Islet of Langerhans (tissue), 1 donor: ENCODE data around the gene TNFRSF6B.

Experiments used
- FAIRE-seq: peaks from one replicate; lab custom pipeline; 2011; peaks lifted over from hg19 to GRCh38; lab: Jason Lieb, UNC

The TNFRSF6B gene

GRCh38 chr20:63739130-63740069 lies 42.9 kb downstream of the TNFRSF6B start, which contains the start of gene SLC2A4RG:
Gene SLC2A4RG, plus strand, starts transcription at chr20:63739776. Its CDS starts 137 bp downstream, at chr20:63739913.
- FAIRE-seq = no peak

DNA sequence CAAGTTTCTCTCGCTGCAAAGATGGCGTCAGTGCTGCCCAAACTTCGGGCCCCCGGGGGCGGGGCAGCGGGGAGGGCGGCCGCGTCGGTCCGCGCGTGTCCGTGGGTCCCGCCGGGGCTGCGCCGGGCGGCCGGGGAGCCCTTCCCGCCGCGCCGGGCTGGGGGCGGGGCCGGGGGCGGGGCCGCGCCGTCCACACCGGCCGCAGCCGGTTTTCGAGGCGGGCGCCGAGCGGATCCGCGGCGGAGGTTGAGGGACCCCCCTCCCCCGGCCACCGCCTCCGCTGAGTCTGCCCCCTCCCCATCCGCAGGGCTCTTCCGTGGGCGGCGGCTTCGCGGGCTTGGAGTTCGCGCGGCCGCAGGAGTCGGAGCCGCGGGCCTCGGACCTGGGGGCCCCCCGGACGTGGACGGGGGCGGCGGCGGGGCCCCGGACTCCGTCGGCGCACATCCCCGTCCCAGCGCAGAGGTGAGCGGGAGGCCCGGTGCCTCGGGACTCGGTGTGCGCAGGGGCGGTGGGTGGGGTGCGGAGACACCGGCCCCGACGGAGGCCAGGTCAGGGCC lies 43.7 kb downstream of the TNFRSF6B start:
- FAIRE-seq = no peak

DNA sequence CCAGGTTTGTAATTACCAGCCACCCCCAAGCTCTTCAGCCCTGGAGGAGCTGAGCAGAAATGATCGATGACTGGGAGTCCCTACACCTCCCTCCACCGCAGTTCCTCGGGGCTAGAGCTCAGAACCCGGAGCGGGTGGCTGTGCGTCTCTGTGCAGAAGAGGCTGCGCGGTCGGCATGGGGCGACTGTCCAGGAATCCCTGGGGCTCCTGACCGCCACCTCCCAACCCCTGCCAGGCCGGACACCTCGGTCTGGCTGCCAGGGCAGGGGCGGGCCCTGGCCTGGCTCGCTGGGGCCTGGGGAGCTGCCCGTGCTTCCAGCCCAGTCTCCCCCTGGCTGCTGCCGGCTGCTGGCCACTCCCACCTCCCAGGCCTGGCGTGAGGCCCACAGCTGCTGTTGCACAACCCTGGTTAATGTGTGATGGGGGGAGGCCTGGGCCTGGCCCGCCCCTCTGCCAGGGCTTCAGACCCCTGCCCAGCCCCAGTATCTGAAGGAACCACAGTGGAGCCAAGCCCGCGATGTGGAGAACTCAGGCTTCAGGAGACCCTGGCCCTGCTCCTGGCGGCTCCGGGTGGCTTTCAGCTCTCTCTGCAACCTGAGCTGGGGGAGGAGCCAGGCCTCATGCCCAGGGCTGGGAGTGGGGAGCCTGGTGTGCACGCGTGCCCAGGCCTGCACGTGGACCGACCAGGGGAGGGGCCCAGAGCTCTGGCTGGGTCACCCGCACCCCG lies 44.3 kb downstream of the TNFRSF6B start:
- FAIRE-seq = no peak

DNA sequence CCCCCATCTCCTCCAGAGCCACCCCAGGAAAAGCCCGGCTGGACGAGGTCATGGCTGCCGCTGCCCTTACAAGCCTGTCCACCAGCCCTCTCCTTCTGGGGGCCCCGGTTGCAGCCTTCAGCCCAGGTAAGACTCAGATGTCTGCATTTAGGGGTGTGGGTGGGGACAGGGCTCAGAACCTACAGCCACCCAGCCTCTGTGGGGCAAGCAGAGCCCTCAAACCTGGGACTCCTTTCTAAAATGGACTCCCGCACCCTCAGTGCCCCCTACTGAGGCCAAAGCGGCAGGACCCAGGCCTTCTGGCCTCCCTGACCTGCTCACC lies 44.9 kb downstream of the TNFRSF6B start:
- no peak for FAIRE-seq

DNA sequence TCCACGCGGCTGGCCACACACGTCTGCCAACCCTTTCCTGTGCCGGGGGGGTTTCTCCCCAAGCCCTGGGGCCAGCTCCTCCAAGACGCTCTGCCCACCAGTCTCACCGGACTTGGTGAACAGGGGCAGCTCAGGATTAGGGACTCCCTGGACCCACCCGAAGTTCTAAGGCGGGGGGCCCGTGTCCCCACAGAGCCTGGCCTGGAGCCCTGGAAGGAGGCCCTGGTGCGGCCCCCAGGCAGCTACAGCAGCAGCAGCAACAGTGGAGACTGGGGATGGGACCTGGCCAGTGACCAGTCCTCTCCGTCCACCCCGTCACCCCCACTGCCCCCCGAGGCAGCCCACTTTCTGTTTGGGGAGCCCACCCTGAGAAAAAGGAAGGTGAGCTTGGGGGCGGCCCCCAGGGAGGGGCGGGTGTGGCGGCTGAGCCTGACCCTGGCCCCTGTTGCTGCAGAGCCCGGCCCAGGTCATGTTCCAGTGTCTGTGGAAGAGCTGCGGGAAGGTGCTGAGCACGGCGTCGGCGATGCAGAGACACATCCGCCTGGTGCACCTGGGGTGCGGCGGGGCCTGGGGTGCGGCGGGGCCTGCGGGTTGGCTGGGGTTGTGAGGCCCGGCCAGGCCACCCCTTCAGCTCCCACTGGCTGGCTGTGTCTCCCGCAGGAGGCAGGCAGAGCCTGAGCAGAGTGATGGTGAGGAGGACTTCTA lies 45.4 kb downstream of the TNFRSF6B start:
- no peak for FAIRE-seq

DNA sequence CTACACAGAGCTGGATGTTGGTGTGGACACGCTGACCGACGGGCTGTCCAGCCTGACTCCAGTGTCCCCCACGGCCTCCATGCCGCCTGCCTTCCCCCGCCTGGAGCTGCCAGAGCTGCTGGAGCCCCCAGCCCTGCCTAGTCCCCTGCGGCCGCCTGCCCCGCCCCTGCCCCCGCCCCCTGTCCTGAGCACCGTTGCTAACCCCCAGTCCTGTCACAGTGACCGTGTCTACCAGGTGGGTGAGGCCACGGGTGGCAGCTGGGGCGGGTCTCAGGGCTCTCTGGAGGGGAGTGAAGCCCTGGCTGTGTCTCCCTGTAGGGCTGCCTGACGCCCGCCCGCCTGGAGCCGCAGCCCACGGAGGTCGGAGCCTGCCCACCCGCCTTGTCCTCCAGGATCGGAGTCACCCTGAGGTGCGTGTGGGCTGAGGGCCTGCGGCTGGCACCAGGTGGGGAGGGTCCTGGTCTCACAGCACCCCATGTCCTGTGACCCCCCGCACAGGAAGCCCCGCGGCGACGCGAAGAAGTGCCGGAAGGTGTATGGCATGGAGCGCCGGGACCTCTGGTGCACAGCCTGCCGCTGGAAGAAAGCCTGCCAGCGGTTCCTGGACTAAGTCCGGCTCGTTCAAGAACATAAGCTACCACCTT lies 46.1 kb downstream of the TNFRSF6B start:
- FAIRE-seq = no peak

GRCh38 chr20:63743210-63743970 lies 46.9 kb downstream of the TNFRSF6B start:
- no peak for FAIRE-seq

GRCh38 chr20:63744158-63744557 lies 47.7 kb downstream of the TNFRSF6B start:
- no peak for FAIRE-seq

DNA sequence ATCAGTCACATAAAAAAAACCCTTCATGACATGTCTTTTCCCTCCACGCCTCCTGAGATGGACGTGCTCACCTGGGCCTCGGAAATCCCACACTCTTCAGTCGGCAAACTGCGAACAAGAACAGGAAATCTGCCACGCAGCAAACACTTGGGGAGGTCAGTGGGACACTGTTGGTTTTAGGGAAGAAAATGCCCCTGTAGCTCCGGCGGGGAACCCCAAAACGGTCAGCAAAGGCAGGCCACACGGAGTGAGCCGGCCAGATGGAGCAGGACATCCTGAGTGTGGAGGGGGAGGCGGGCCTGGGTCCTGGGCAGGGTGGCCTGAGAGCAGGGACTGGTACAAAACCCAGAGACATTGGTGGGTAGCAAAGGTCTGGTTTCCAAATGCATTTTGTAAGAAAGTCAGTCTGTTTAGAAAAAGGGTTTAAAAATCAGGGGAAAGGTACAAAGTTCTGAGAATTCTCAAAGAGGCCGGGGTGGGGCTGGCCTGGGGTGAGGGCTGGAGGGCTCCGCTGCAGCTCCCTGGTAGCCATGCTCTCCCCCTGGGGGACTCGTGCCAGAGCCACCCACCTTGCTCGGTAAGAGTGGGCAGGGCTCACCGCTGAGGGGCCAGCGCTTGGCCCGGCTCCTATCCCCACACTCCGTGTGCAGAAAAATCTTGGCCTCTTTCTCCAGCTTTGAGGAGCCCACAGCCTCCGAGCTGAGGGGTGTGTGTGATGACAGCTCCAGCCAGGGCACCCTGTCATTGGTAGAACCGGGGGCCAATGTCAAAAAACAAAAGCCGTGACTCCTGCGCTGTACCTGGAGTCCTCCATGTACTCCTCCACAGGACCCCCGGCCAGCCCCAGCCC lies 48.3 kb downstream of the TNFRSF6B start:
- FAIRE-seq = no peak

GRCh38 chr20:63745424-63745805 lies 49.0 kb downstream of the TNFRSF6B start:
- FAIRE-seq = no peak

DNA sequence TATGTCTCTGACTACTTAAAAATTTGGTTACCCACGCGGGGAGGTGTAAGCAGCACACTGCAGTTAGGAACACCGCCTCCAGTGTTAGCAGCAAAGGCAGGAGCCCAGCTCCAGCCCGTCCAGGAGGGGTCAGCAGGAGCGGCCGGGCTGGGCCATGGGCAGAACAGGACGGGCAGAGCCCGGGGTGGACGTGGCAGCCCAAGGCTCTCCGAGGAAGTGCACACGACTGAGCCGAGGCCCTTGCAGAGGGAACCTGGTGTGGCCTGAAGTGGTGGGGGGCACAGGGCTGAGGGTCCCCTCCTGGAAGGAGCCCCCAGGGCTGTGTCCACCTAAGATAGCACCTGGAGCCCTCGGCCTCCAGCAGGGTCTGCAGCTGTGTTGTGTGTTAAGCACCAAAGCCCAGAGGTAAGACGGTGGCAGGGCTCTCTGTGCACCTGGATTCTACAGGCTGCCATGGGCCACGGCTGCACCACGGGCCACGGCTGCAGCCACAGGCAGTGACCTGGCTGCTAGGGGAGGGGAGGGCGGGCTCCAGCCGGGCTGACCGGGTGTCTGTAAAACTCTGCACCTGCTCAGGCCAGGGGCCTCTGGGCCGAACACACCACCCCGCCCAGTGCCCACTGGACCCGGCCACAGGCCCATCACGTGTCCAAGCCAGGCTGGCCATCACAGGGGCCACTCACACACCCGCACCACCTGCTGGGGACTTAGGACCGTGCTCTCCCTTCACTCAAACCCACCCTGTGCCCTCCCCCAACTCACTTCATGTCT lies 49.7 kb downstream of the TNFRSF6B start:
- no peak for FAIRE-seq

GRCh38 chr20:63746751-63747315 lies 50.4 kb downstream of the TNFRSF6B start:
- FAIRE-seq = no peak

DNA sequence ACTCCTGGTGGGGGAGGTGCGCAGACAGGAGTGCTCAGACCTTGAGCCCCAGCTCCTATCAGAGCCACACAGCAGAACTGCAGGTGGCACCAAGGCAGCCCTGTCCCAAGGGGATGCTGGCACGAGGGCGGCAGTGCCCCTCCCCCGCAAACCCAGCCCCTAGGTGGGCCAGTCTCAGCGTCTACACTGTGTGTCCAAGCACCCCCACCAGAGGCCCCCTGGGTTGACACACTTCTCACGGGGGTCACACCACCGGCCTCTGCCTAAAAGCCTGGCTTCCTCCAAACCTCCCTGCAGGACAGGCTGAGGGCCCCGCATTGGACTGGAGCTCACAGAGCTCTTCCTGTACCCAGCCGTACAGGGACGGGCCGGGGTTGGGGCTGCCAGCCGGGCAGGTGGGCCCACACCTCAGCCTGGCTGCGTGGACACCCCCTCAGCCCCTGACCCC lies 51.2 kb downstream of the TNFRSF6B start:
- FAIRE-seq = no peak
